GM19099 (cell line): ENCODE results near the gene GAPT.

Experiments
- POLR2A ChIP-seq: IDR thresholded peaks from 3 replicates; pipeline ENCODE4 v1.6.1; 2011; ENCODE audit warnings: low read depth; ENCODE audit not compliant: insufficient read length; ENCODE audit errors: extremely low read depth

The GAPT gene

GRCh38 chr5:58484505-58484904, 6.7 kb upstream of the GAPT start:
- no peak for TF ChIP-seq POLR2A

- TF ChIP-seq POLR2A, result no peak
These were observed 4.9 kb upstream of the GAPT start for GRCh38 chr5:58486290-58486689.

GRCh38 chr5:58490402-58491050, 709 bp upstream of the GAPT start:
- no peak for TF ChIP-seq POLR2A

- TF ChIP-seq POLR2A, result no peak
These were observed 1.9 kb downstream of the GAPT start for GRCh38 chr5:58493141-58493540.

- TF ChIP-seq POLR2A, result no peak
These were observed 5.3 kb downstream of the GAPT start for GRCh38 chr5:58496488-58496887.

GRCh38 chr5:58497386-58497785, 6.2 kb downstream of the GAPT start:
- TF ChIP-seq POLR2A, result no peak

GRCh38 chr5:58497921-58498320, 6.7 kb downstream of the GAPT start:
- TF ChIP-seq POLR2A, result no peak

GRCh38 chr5:58498340-58498942, 7.2 kb downstream of the GAPT start:
- TF ChIP-seq POLR2A, result no peak

GRCh38 chr5:58499231-58499630, 8.0 kb downstream of the GAPT start:
- TF ChIP-seq POLR2A, result no peak

- TF ChIP-seq POLR2A, result no peak
These were observed 8.7 kb downstream of the GAPT start for GRCh38 chr5:58499941-58500340.

GRCh38 chr5:58501778-58502417, 10.7 kb downstream of the GAPT start:
- no peak for TF ChIP-seq POLR2A

GRCh38 chr5:58503390-58504046, 12.3 kb downstream of the GAPT start:
- TF ChIP-seq POLR2A, result no peak

GRCh38 chr5:58504766-58505165, 13.5 kb downstream of the GAPT start:
- TF ChIP-seq POLR2A, result no peak

- TF ChIP-seq POLR2A, result no peak
These were observed 14.3 kb downstream of the GAPT start for GRCh38 chr5:58505502-58505901.

- TF ChIP-seq POLR2A, result no peak
These were observed 14.9 kb downstream of the GAPT start for GRCh38 chr5:58505971-58506640.
